ENCODE results near the gene POU6F2. TPM values are rescaled to one million over a fixed set of nuclear protein-coding genes. Genes with fewer than 3 reads are reported as not detected.

Gene POU6F2
- total RNA-seq, 4 donors from 2014 or later = 0.31 to 0.66 TPM; not detected in 2

GRCh38 chr7:39102234-39102633 lies 124.5 kb downstream of the POU6F2 start:
- no peaks in the 10 kb centered on the region for H3K4me1 ChIP-seq
- H3K36me3 ChIP-seq = no peaks in the 10 kb centered on the region
- no peaks in the 10 kb centered on the region for H3K9me3 ChIP-seq
- no peak for TF ChIP-seq CTCF (IDR thresholded peaks at IDR 0.05)
- TF ChIP-seq EP300 (IDR thresholded peaks at IDR 0.05) = no peak
- no peak for TF ChIP-seq POLR2A (IDR thresholded peaks at IDR 0.05)
- TF ChIP-seq POLR2AphosphoS5 (IDR thresholded peaks at IDR 0.05) = no peak
- ATAC-seq = no peak
- no peak overlapping the region for H3K4me3 ChIP-seq
- H3K27ac ChIP-seq = no peak overlapping the region
- 38 to 53% methylated on average over 2 of the region's 2 CpGs for WGBS, 2 donors (ENCODE audit: low coverage in 1 of 2)
- no peaks in the 10 kb centered on the region for H3K27me3 ChIP-seq

- WGBS, 2 donors (ENCODE audit: low coverage in 1 of 2) = 45 to 78% methylated on average over 1 of the region's 1 CpG
- TF ChIP-seq POLR2AphosphoS5 (IDR thresholded peaks at IDR 0.05) = no peak
- ATAC-seq = no peak
- Histone ChIP-seq H3K4me1 (no peaks in the 10 kb centered on the region), H3K27ac (no peak overlapping the region), H3K36me3 (no peaks in the 10 kb centered on the region), H3K27me3 (no peaks in the 10 kb centered on the region), H3K9me3 (no peaks in the 10 kb centered on the region), H3K4me3 (no peak overlapping the region)
Measured at GRCh38 chr7:39105720-39106119, 128.0 kb downstream of the POU6F2 start.

GRCh38 chr7:39125846-39126245 lies 148.1 kb downstream of the POU6F2 start:
- 51 to 63% methylated on average over 2 to 3 of the region's 3 CpGs for WGBS, 2 donors (ENCODE audit: low coverage in 1 of 2)
- no peak for ATAC-seq
- H3K9me3 ChIP-seq = no peaks in the 10 kb centered on the region
- no peaks in the 10 kb centered on the region for H3K27me3 ChIP-seq
- H3K4me3 ChIP-seq = no peak overlapping the region
- H3K4me1 ChIP-seq = no peaks in the 10 kb centered on the region
- no peak for TF ChIP-seq CTCF (IDR thresholded peaks at IDR 0.05)
- no peak for TF ChIP-seq POLR2AphosphoS5 (IDR thresholded peaks at IDR 0.05)
- H3K36me3 ChIP-seq = no peaks in the 10 kb centered on the region
- no peak overlapping the region for H3K27ac ChIP-seq

- 50 to 71% methylated on average over 3 of the region's 3 CpGs for WGBS, 2 donors (ENCODE audit: low coverage in 1 of 2)
- no peak for ATAC-seq
- Histone ChIP-seq H3K4me1 (no peaks in the 10 kb centered on the region), H3K36me3 (no peaks in the 10 kb centered on the region), H3K27ac (no peak overlapping the region), H3K27me3 (no peaks in the 10 kb centered on the region), H3K9me3 (no peaks in the 10 kb centered on the region), H3K4me3 (no peak overlapping the region)
- TF ChIP-seq POLR2A (IDR thresholded peaks at IDR 0.05) (no peak), EP300 (IDR thresholded peaks at IDR 0.05) (no peak)
Measured at GRCh38 chr7:39127058-39127457, 149.3 kb downstream of the POU6F2 start.

GRCh38 chr7:39128287-39128843 lies 150.7 kb downstream of the POU6F2 start:
- Histone ChIP-seq H3K36me3 (no peaks in the 10 kb centered on the region), H3K27me3 (peaks cover 8% of the 10 kb centered on the region), H3K4me3 (no peak overlapping the region), H3K4me1 (no peaks in the 10 kb centered on the region), H3K9me3 (no peaks in the 10 kb centered on the region), H3K27ac (no peak overlapping the region)
- TF ChIP-seq POLR2AphosphoS5 (IDR thresholded peaks at IDR 0.05) (no peak), POLR2A (IDR thresholded peaks at IDR 0.05) (no peak), CTCF (IDR thresholded peaks at IDR 0.05) (no peak), EP300 (IDR thresholded peaks at IDR 0.05) (no peak)
- ATAC-seq = no peak
- WGBS, 2 donors (ENCODE audit: low coverage in 1 of 2) = 80 to 91% methylated on average over 2 of the region's 2 CpGs

GRCh38 chr7:39130274-39130673 lies 152.6 kb downstream of the POU6F2 start:
- no peak for ATAC-seq
- WGBS, 2 donors (ENCODE audit: low coverage in 1 of 2) = 66 to 74% methylated on average over 3 of the region's 3 CpGs
- Histone ChIP-seq H3K27ac (no peak overlapping the region), H3K4me1 (no peaks in the 10 kb centered on the region), H3K9me3 (no peaks in the 10 kb centered on the region), H3K27me3 (peaks cover 17% of the 10 kb centered on the region), H3K36me3 (no peaks in the 10 kb centered on the region), H3K4me3 (no peak overlapping the region)
- TF ChIP-seq POLR2A (IDR thresholded peaks at IDR 0.05) (no peak), CTCF (IDR thresholded peaks at IDR 0.05) (no peak), EP300 (IDR thresholded peaks at IDR 0.05) (no peak), POLR2AphosphoS5 (IDR thresholded peaks at IDR 0.05) (no peak)
